Ascending aorta (tissue), 2 donors: ENCODE data around the gene CACNA2D3. TPM values are rescaled to one million over a fixed set of nuclear protein-coding genes. Genes with fewer than 3 reads are reported as not detected.

Experiments used
- DNase-seq, 2 donors: peaks; one replicate each; pipeline ENCODE4 v3.0.0-alpha.2; 2019; ENCODE audit warnings: low spot score in 2 of 2
- H3K27ac ChIP-seq, 2 donors: fragments of 200-600 bp; sonication (generic); one replicate each; pipeline ENCODE4 v1.5.1; 2016 to 2017; ENCODE audit warnings: mild to moderate bottlenecking in 1 of 2
- H3K27me3 ChIP-seq: fragments of 200-600 bp; sonication (generic); one replicate; pipeline ENCODE4 v1.5.1; 2017
- H3K36me3 ChIP-seq, 2 donors: fragments of 200-600 bp; sonication (generic); one replicate each; pipeline ENCODE4 v1.5.1; 2016
- H3K4me1 ChIP-seq, 2 donors: fragments of 200-600 bp; sonication (generic); one replicate each; pipeline ENCODE4 v1.5.1; 2016 to 2017; ENCODE audit warnings: mild to moderate bottlenecking in 1 of 2
- H3K4me3 ChIP-seq, 2 donors: fragments of 200-600 bp; sonication (generic); one replicate each; pipeline ENCODE4 v1.5.1; 2016 to 2017; ENCODE audit warnings: mild to moderate bottlenecking in 1 of 2
- H3K9me3 ChIP-seq, 2 donors: fragments of 200-600 bp; sonication (generic); one replicate each; pipeline ENCODE4 v1.5.1; 2016
- intact Hi-C: fragments of 100-400 bp; cut with DNase I; formaldehyde crosslinking; loops from one replicate; pipeline ENCODE4 v1.15.1; 2023
- total RNA-seq: library from RNA; depleted of rRNA; stranded (reverse); fragments of >200 nt; gene quantifications from one replicate; pipeline ENCODE4 v1.1.0, GENCODE V29; 2016
- TF ChIP-seq, protein P1 (sequence below), 3 experiments: fragments of 200-600 bp in 2 of 3; fragments of 450-650 bp in 1 of 3; sonication (generic) in 2 of 3; IDR thresholded peaks; one replicate each; pipeline ENCODE4 v1.5.1; 2016 to 2019; ENCODE audit warnings: antibody characterized with exemption in 3 of 3, mild to moderate bottlenecking in 1 of 3, moderate library complexity in 1 of 3

The CACNA2D3 gene
- total RNA-seq, 1 donor from 2014 or later: not detected

DNA sequence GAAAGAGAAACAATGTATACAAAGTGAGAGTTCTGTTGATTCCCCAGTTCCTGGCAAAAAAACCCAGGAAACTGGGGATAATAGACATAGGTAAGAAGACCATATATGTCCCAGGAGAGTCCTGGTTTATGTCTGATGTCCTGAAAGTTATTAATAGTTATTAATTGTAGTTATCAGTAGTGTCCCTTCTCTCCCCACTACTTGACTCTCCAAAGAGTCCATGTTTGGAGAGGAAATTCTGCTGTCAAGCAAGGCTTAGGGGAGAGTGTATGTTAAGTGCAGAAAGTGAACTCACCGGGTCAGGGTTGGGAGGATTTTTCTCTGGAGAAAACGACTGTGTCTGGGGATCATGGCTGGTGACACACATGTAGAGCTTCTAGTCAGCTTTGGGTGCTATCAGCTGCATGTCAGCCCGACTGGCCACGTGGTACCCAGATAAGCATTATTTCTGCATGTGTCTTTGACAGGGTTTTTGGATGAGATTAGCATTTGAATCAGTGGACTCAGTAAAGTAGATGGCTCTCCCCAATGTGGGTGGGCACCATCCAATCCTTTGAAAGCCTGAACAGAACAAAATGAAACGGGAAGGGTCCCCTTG, 80.4 kb downstream of the CACNA2D3 start:
- Histone ChIP-seq H3K4me3 (no peak overlapping the region), H3K36me3 (no peaks in the 10 kb centered on the region), H3K27ac (no peak overlapping the region), H3K4me1 (no peaks in the 10 kb centered on the region), H3K27me3 (no peaks in the 10 kb centered on the region), H3K9me3 (no peaks in the 10 kb centered on the region)
- DNase-seq: no peak
- TF ChIP-seq, protein P1, sequence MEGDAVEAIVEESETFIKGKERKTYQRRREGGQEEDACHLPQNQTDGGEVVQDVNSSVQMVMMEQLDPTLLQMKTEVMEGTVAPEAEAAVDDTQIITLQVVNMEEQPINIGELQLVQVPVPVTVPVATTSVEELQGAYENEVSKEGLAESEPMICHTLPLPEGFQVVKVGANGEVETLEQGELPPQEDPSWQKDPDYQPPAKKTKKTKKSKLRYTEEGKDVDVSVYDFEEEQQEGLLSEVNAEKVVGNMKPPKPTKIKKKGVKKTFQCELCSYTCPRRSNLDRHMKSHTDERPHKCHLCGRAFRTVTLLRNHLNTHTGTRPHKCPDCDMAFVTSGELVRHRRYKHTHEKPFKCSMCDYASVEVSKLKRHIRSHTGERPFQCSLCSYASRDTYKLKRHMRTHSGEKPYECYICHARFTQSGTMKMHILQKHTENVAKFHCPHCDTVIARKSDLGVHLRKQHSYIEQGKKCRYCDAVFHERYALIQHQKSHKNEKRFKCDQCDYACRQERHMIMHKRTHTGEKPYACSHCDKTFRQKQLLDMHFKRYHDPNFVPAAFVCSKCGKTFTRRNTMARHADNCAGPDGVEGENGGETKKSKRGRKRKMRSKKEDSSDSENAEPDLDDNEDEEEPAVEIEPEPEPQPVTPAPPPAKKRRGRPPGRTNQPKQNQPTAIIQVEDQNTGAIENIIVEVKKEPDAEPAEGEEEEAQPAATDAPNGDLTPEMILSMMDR (IDR thresholded peaks at IDR 0.05): no peak
- intact Hi-C loops: no loop called here

DNA sequence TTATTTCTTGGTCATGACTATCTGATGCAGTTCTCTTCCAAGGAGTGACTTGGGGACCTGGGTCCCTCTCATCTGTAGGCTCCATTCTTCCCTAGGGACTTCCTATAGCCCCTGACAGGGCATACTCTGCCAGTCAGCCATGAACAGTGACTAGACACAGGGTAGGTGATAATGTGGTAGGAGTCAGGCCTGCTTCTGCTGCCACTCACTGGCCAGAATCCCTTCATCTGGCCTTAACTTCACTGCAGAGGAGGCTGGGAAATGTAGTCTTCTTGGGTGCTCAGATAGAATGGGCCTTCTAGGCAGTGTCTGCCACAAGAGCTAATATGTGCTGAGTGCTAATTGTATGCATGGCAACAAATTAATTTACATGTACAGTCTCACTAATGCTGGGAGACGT, 84.5 kb downstream of the CACNA2D3 start:
- DNase-seq: no peak
- TF ChIP-seq, protein P1 (IDR thresholded peaks at IDR 0.05): no peak
- no peaks in the 10 kb centered on the region for H3K36me3 ChIP-seq
- no peak overlapping the region for H3K27ac ChIP-seq
- H3K4me1 ChIP-seq: no peaks in the 10 kb centered on the region
- H3K9me3 ChIP-seq: no peaks in the 10 kb centered on the region
- intact Hi-C loops: no loop called here
- no peaks in the 10 kb centered on the region for H3K27me3 ChIP-seq
- no peak overlapping the region for H3K4me3 ChIP-seq

DNA sequence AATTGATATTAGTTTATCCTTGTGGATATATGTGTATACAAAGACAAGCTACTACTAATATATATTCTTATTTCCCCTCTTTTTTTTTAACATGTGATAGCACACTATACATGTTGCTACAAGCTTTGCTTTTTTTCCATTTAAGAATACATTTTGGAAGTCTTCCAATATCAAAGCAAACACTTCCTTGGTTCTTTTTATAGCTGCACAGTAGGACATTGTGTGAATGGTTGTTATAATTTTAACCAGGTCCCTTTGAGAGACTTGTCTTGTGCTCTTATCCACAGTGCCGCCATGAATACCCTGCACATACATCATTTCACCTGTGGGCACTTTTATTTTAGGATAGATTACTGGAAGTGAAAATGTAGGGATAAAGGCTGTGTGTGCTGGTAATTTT, 88.7 kb downstream of the CACNA2D3 start:
- no peak overlapping the region for H3K27ac ChIP-seq

DNA sequence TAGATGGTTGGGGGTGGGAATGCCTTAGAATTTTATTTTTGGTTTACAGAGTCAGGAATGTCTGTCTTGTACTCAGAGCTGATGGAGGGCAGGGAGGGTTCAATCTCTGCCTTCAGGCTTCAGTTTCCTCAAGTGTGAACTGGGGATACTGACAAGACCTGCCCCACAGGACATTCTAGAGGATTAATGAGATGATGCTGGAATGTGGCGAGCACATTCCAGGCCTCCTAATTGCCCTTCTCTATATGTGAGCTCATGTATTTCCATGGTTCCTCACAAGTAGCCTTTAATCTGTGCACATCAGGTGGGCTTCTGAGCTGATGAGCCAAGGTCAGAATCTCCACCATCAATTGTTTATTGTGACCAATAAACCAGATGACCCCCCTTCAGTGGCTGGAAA, 90.4 kb downstream of the CACNA2D3 start:
- intact Hi-C loops: no loop called here
- TF ChIP-seq, protein P1 (IDR thresholded peaks at IDR 0.05): no peak
- no peak for DNase-seq

More for the DNA sequence above, 88.7 kb downstream of the CACNA2D3 start:
- TF ChIP-seq, protein P1 (IDR thresholded peaks at IDR 0.05): no peak
- Histone ChIP-seq H3K9me3 (no peaks in the 10 kb centered on the region), H3K4me1 (no peaks in the 10 kb centered on the region), H3K4me3 (no peak overlapping the region), H3K36me3 (no peaks in the 10 kb centered on the region), H3K27me3 (no peaks in the 10 kb centered on the region)
- intact Hi-C loops: no loop called here
- no peak for DNase-seq

DNA sequence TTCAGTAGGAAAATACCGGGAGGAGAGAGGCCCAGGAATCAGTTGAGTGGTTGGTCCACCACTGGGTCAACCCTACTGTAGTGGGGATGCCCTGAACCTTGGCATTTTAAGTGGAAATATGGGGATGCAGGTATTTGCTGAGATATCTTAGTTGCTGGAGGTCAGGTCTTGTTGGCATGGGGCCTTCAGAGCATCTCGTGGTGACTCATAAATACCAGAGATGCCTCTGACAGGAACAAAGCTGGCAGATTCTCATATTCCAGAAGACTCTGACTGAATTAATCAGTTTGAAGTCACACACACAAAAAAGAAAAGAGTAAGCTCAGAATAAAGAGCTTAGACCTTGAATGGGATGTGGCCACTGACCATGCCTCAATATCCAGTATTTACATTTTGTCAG, 91.6 kb downstream of the CACNA2D3 start:
- TF ChIP-seq, protein P1 (IDR thresholded peaks at IDR 0.05): no peak
- Histone ChIP-seq H3K27me3 (no peaks in the 10 kb centered on the region), H3K4me3 (no peak overlapping the region), H3K27ac (no peak overlapping the region), H3K4me1 (no peaks in the 10 kb centered on the region), H3K9me3 (no peaks in the 10 kb centered on the region), H3K36me3 (no peaks in the 10 kb centered on the region)
- DNase-seq: no peak
- intact Hi-C loops: no loop called here

More for the DNA sequence above, 90.4 kb downstream of the CACNA2D3 start:
- Histone ChIP-seq H3K9me3 (no peaks in the 10 kb centered on the region), H3K4me3 (no peak overlapping the region), H3K4me1 (no peaks in the 10 kb centered on the region), H3K27me3 (no peaks in the 10 kb centered on the region), H3K36me3 (no peaks in the 10 kb centered on the region), H3K27ac (no peak overlapping the region)

DNA sequence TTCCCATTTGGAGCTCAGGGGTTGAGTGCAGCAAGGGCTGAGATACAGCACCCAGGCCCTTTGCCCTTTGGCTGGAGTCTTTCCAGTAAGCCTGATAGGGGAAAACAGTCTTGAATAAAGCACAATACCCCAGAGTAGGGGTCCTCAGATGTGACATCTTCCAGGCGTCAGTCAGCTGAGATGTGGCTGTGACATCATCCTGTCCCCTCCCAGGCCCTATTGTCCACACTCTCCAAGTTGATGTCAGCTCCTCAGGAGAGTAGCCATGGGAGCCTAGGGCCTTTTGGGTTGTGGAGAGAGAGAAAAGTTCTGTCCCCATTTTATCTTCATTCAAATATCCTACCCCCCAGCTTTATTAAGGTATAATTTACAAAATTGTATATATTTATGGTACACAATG, 92.5 kb downstream of the CACNA2D3 start:
- TF ChIP-seq, protein P1 (IDR thresholded peaks at IDR 0.05): no peak
- no peak for DNase-seq
- no peaks in the 10 kb centered on the region for H3K4me1 ChIP-seq
- intact Hi-C loops: no loop called here
- H3K36me3 ChIP-seq: no peaks in the 10 kb centered on the region
- no peak overlapping the region for H3K27ac ChIP-seq
- no peaks in the 10 kb centered on the region for H3K27me3 ChIP-seq
- H3K4me3 ChIP-seq: no peak overlapping the region
- no peaks in the 10 kb centered on the region for H3K9me3 ChIP-seq
